Natural killer cell (primary cell): ENCODE data around the gene SLC2A5. TPM values are rescaled to one million over a fixed set of nuclear protein-coding genes. Genes with fewer than 3 reads are reported as not detected.
A peak's percentile ranks its signal among the peaks of the same experiment; 100 is the strongest.

Experiments used
- ATAC-seq, 3 donors: fragments of 150-1000 bp in 2 of 3; fragments of 200-7000 bp in 1 of 3; cut with Tn5 transposase; 1 replicate in 1 of 3; 2 replicates in 2 of 3; pipeline ENCODE4 v1.10.0; 2021; ENCODE audit warnings: mild to moderate bottlenecking in 2 of 3, moderate library complexity in 2 of 3
- DNase-seq, 2 donors: peaks; one replicate each; pipeline versions ENCODE4 v3.0.0 to v3.0.0-alpha.2; 2013 to 2021; ENCODE audit warnings: mixed read lengths in 1 of 2
- H3K27ac ChIP-seq: one replicate; pipeline ENCODE4 v1.5.1; 2013; ENCODE audit warnings: mild to moderate bottlenecking, low read length
- H3K27me3 ChIP-seq: one replicate; pipeline ENCODE4 v1.6.1; 2013; ENCODE audit warnings: low read length; ENCODE audit not compliant: control insufficient read depth, insufficient read depth
- H3K36me3 ChIP-seq: one replicate; pipeline ENCODE4 v1.6.1; 2013; ENCODE audit warnings: low read length; ENCODE audit not compliant: control insufficient read depth, insufficient read depth
- H3K4me1 ChIP-seq: one replicate; pipeline ENCODE4 v1.6.1; 2013; ENCODE audit warnings: low read length; ENCODE audit not compliant: control insufficient read depth, insufficient read depth
- H3K4me3 ChIP-seq: one replicate; pipeline ENCODE4 v1.5.1; 2013; ENCODE audit warnings: low read length
- H3K9me3 ChIP-seq: one replicate; pipeline ENCODE4 v1.6.1; 2013; ENCODE audit warnings: low read length; ENCODE audit not compliant: control insufficient read depth, insufficient read depth
- H3K27ac Mint-ChIP-seq, 2 donors: one replicate each; pipeline ENCODE4 v1.8.0; 2022; ENCODE audit warnings: mild to moderate bottlenecking in 2 of 2, mixed read lengths in 2 of 2, moderate library complexity in 1 of 2
- H3K27me3 Mint-ChIP-seq, 2 donors: one replicate each; pipeline ENCODE4 v1.8.0; 2022; ENCODE audit warnings: low read depth in 2 of 2, mixed read lengths in 2 of 2
- H3K36me3 Mint-ChIP-seq: one replicate; pipeline ENCODE4 v1.8.0; 2022; ENCODE audit warnings: mixed read lengths
- H3K4me1 Mint-ChIP-seq, 2 donors: one replicate each; pipeline ENCODE4 v1.8.0; 2022; ENCODE audit warnings: mixed read lengths in 2 of 2
- H3K4me3 Mint-ChIP-seq: one replicate; pipeline ENCODE4 v1.8.0; 2022; ENCODE audit warnings: mild to moderate bottlenecking, moderate library complexity, mixed read lengths
- H3K9me3 Mint-ChIP-seq, 2 donors: one replicate each; pipeline ENCODE4 v1.8.0; 2022; ENCODE audit warnings: mixed read lengths in 2 of 2
- WGBS: methylation state at CpG from one replicate; pipeline ENCODE4 v1.1.7; 2013; ENCODE audit warnings: missing lambda C conversion rate; ENCODE audit not compliant: insufficient coverage; 5-methylcytosine and 5-hydroxymethylcytosine counted together
- intact Hi-C: fragments of 100-400 bp; cut with micrococcal nuclease; formaldehyde crosslinking; loops from one replicate; pipeline ENCODE4 v1.14.2; 2022
- total RNA-seq, 4 donors: library from RNA; stranded (reverse); fragments of 120-200 nt in 1 of 4; gene quantifications; one replicate each; pipeline versions ENCODE4 v1.2.3 to v1.2.4, GENCODE V29; 2013 to 2022
- TF ChIP-seq, protein P1 (sequence below): fragments of 200-600 bp; IDR thresholded peaks from one replicate; pipeline ENCODE4 v1.8.0; 2022; ENCODE audit warnings: antibody characterized with exemption

Gene SLC2A5
- total RNA-seq, 3 donors from 2014 or later (not counting 1 experiment from before 2014, with no cell fraction given): not detected

DNA sequence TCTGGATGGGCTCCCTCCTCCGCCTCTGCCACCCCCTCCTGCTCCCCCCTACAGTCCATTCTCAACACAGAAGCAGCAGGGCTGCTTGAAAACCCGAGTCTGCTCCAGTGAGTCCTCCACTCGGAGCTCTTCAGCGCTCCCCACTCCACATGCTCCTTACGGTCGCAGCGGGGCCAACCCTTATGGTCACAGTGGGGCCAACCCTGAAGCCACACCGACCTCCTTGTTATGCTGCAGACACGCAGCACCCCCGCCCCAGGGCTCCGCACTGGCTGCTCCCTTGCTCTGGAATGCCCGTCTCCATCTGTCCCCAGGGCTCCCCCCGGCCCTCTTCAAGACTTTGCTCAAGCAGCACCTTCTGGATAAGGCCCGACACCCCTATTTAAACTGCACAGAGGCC, 36.9 kb upstream of the SLC2A5 start:
- Mint-ChIP-seq H3K27me3 (no peaks in the 10 kb centered on the region), H3K9me3 (no peaks in the 10 kb centered on the region)
- H3K27ac ChIP-seq: no peak overlapping the region

DNA sequence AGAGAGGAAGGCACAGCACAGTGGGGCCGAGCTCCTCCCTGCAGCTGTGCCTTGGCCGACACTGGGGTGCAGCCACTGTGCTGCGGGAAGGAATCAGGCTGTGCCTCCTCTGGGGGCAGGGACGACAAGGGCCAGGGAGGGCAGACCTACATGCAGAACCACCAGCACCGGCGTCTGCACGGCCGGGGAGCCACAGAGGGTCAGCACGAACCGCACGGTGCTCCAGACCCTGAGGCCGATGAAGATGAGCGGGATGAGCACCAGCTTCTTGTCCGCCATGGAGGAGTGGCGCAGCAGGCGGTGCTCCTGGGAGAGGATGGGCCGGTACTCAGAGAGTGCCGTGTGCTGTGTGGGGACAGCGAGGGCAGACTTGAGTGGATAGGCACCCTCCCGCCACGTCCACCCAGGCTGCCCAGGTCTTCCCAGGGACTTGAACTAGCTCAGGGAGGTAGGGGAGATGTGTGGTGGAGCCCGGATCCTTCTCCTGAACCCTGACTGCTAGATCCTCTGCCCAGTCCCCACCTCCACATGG, 36.0 kb upstream of the SLC2A5 start:
- no peak overlapping the region for H3K27ac ChIP-seq
- H3K36me3 Mint-ChIP-seq: no peaks in the 10 kb centered on the region
- no peak for ATAC-seq
- intact Hi-C loops: no loop called here
- H3K27me3 ChIP-seq: no peaks in the 10 kb centered on the region
- TF ChIP-seq, protein P1, sequence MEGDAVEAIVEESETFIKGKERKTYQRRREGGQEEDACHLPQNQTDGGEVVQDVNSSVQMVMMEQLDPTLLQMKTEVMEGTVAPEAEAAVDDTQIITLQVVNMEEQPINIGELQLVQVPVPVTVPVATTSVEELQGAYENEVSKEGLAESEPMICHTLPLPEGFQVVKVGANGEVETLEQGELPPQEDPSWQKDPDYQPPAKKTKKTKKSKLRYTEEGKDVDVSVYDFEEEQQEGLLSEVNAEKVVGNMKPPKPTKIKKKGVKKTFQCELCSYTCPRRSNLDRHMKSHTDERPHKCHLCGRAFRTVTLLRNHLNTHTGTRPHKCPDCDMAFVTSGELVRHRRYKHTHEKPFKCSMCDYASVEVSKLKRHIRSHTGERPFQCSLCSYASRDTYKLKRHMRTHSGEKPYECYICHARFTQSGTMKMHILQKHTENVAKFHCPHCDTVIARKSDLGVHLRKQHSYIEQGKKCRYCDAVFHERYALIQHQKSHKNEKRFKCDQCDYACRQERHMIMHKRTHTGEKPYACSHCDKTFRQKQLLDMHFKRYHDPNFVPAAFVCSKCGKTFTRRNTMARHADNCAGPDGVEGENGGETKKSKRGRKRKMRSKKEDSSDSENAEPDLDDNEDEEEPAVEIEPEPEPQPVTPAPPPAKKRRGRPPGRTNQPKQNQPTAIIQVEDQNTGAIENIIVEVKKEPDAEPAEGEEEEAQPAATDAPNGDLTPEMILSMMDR: no peak
- H3K36me3 ChIP-seq: no peaks in the 10 kb centered on the region
- no peak overlapping the region for H3K27ac Mint-ChIP-seq
- no peaks in the 10 kb centered on the region for H3K27me3 Mint-ChIP-seq
- no peaks in the 10 kb centered on the region for H3K9me3 Mint-ChIP-seq
- H3K4me3 Mint-ChIP-seq: no peak overlapping the region
- WGBS: 94% methylated on average over 21 of the region's 22 CpGs
- no peak for DNase-seq
- no peaks in the 10 kb centered on the region for H3K4me1 Mint-ChIP-seq
- H3K4me1 ChIP-seq: no peaks in the 10 kb centered on the region
- no peaks in the 10 kb centered on the region for H3K9me3 ChIP-seq
- H3K4me3 ChIP-seq: no peak overlapping the region

More for the DNA sequence above, 36.9 kb upstream of the SLC2A5 start:
- H3K4me3 Mint-ChIP-seq: no peak overlapping the region
- TF ChIP-seq, protein P1: no peak
- H3K27me3 ChIP-seq: no peaks in the 10 kb centered on the region
- H3K4me1 Mint-ChIP-seq: no peaks in the 10 kb centered on the region
- intact Hi-C loops: no loop called here
- DNase-seq (no peak), ATAC-seq (no peak)
- no peak overlapping the region for H3K4me3 ChIP-seq
- no peak overlapping the region for H3K27ac Mint-ChIP-seq
- 91% methylated on average over 14 of the region's 14 CpGs for WGBS
- H3K9me3 ChIP-seq: no peaks in the 10 kb centered on the region
- H3K4me1 ChIP-seq: no peaks in the 10 kb centered on the region
- no peaks in the 10 kb centered on the region for H3K36me3 ChIP-seq
- H3K36me3 Mint-ChIP-seq: no peaks in the 10 kb centered on the region

DNA sequence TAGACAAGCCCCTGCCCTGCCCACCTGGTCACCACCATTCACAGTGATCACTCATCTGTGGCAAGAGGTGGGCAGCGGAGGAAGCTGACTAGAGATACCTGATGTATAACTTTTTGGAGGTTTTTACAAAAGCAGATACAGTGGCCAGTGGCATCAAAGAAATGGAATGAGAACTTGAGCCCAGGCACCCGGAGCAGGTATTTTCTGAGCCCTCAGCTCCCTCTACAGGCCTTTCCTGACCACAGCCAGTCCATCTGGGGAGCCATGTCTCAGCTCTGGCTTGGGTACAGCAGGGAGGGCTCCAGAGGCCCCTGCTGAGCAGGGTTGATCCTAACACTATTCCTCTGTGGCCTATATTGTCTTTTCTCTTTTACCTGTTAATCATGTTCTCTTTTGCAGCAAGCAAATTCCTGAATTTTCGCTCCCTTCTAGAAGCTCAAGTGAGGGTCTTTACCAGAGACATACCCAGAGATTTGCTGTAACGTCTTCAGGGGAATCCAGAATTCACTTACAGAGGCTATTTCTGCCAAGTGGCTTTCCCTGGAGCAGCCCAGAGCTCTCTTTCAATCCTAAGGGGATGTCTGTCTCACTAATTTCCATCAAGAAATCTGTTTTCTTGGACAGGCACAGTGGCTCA, 32.2 kb upstream of the SLC2A5 start:
- Mint-ChIP-seq H3K9me3 (no peaks in the 10 kb centered on the region), H3K4me1 (no peaks in the 10 kb centered on the region), H3K27me3 (peaks cover 0 to 3% of the 10 kb centered on the region in 2 donors), H3K27ac (no peak overlapping the region), H3K4me3 (no peak overlapping the region), H3K36me3 (no peaks in the 10 kb centered on the region)
- 58% methylated on average over 4 of the region's 4 CpGs for WGBS
- intact Hi-C loops: no loop called here
- Histone ChIP-seq H3K4me1 (no peaks in the 10 kb centered on the region), H3K9me3 (no peaks in the 10 kb centered on the region), H3K4me3 (no peak overlapping the region), H3K36me3 (no peaks in the 10 kb centered on the region), H3K27ac (no peak overlapping the region), H3K27me3 (no peaks in the 10 kb centered on the region)
- peak in 1 of 2 donors; percentile 25 for DNase-seq
- no peak for ATAC-seq
- TF ChIP-seq, protein P1: no peak
